ENCODE measurements around the gene ZBTB16. TPM values are rescaled to one million over a fixed set of nuclear protein-coding genes. Genes with fewer than 3 reads are reported as not detected.

Gene ZBTB16
- total and polyA plus RNA-seq, 2 experiments from 2014 or later = 0.29 to 1.4 TPM

- TF ChIP-seq ZNF462 (CRISPR knock-in tag; IDR thresholded peaks at IDR 0.05) (no peak), CTCF (conservative IDR thresholded peaks at IDR 0.05; ENCODE audit: low read depth in 2 of 2) (no peak), EZH2phosphoT487 (IDR thresholded peaks at IDR 0.05; ENCODE audit: unreplicated experiment) (no peak), REST (IDR thresholded peaks at IDR 0.05; ENCODE audit: unreplicated experiment) (no peak), STAT1 (IDR thresholded peaks at IDR 0.05; ENCODE audit: unreplicated experiment) (no peak), ZNF114 (CRISPR knock-in tag; IDR thresholded peaks at IDR 0.05) (no peak), EZH2 (IDR thresholded peaks at IDR 0.05; ENCODE audit: low read depth, unreplicated experiment) (no peak)
These were observed 219.0 kb downstream of the ZBTB16 start (continued) for GRCh38 chr11:114278342-114279065.

Measured in GM23338 (cell line).